Measurements from ENCODE around the gene GLB1L2. TPM values are rescaled to one million over a fixed set of nuclear protein-coding genes. Genes with fewer than 3 reads are reported as not detected.

Gene GLB1L2
- total RNA-seq, 1 donor from 2014 or later: 0.30 TPM

DNA sequence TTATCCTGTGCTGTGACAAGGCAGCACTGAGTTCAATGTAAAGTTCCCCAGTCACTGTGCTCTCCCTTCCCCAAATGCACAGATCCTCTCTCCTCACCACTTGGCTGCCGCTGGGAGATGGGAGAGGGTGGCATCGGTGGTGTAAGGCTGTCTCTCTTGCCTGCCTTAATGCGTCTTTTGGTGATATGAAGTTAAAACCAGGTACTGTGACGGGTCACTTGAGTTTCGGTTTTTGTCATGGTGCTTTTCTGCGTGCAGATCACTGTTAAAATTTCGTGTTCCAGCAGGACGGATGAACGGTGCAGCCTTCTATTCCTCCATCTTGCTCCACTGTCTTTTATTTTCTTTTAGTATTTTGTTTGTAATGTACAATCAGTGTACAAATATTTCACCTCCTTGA is 18.6 kb downstream of the GLB1L2 start:
- H3K4me3 ChIP-seq: no peak overlapping the region
- no peaks in the 10 kb centered on the region for H3K4me1 ChIP-seq
- no peaks in the 10 kb centered on the region for H3K36me3 ChIP-seq
- no peak for DNase-seq
- H3K9me3 ChIP-seq (replicated peaks): peaks cover 13% of the 10 kb centered on the region
- no peak overlapping the region for H3K27ac ChIP-seq (replicated peaks)
- H3K27me3 ChIP-seq (ENCODE audit: low read depth): peaks cover 47% of the 10 kb centered on the region
- TF ChIP-seq, protein P1, sequence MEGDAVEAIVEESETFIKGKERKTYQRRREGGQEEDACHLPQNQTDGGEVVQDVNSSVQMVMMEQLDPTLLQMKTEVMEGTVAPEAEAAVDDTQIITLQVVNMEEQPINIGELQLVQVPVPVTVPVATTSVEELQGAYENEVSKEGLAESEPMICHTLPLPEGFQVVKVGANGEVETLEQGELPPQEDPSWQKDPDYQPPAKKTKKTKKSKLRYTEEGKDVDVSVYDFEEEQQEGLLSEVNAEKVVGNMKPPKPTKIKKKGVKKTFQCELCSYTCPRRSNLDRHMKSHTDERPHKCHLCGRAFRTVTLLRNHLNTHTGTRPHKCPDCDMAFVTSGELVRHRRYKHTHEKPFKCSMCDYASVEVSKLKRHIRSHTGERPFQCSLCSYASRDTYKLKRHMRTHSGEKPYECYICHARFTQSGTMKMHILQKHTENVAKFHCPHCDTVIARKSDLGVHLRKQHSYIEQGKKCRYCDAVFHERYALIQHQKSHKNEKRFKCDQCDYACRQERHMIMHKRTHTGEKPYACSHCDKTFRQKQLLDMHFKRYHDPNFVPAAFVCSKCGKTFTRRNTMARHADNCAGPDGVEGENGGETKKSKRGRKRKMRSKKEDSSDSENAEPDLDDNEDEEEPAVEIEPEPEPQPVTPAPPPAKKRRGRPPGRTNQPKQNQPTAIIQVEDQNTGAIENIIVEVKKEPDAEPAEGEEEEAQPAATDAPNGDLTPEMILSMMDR (IDR thresholded peaks at IDR 0.05; ENCODE audit: borderline replicate concordance): no peak
- intact Hi-C loops (cut with micrococcal nuclease): no loop called here

DNA sequence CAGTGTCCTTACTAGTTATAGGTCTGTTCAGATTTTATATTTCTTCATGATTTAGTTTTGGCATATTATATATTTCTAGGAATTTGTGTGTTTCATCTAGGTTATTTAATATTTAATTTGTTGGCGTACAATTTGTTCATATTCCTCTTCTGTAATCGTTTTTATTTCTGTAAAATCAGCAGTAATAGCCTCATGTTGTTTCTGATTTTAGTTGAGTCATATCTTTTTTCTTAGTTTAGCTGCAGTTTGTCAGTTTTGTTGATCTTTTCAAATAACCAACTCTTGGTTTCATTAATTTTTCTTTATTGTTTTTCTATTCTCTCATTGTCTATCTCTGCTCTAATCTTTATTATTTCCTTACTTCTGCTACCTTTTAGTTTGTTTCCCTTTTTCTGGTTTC is 20.3 kb downstream of the GLB1L2 start:
- H3K27me3 ChIP-seq (ENCODE audit: low read depth): peaks cover 48% of the 10 kb centered on the region
- no peaks in the 10 kb centered on the region for H3K4me1 ChIP-seq

DNA sequence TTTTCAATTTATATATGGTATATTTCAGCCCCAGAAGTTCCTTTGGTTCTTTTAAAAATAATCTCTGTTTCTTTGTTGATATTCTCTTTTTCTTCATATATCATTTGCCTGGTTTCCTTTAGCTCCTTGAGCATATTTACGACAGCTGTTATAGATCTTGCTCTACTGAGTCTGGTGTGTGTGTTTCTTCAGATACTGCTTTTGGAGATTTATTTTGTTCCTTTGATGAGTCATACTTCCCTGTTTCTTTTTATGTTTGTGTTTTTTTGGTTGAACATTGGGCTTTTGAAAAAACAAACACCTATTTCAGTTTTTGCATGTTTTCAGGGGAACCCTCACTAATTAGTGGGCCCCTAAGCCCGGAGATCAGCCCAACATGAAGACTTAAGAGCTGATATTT is 23.3 kb downstream of the GLB1L2 start:
- intact Hi-C loops (cut with micrococcal nuclease): no loop called here
- Histone ChIP-seq H3K27ac (replicated peaks) (no peak overlapping the region), H3K4me1 (no peaks in the 10 kb centered on the region), H3K9me3 (replicated peaks) (peaks cover 13% of the 10 kb centered on the region), H3K4me3 (no peak overlapping the region), H3K27me3 (ENCODE audit: low read depth) (peaks cover 65% of the 10 kb centered on the region), H3K36me3 (no peaks in the 10 kb centered on the region)
- DNase-seq: no peak
- TF ChIP-seq, protein P1 (IDR thresholded peaks at IDR 0.05; ENCODE audit: borderline replicate concordance): no peak

More for the DNA sequence above, 20.3 kb downstream of the GLB1L2 start:
- TF ChIP-seq, protein P1 (IDR thresholded peaks at IDR 0.05; ENCODE audit: borderline replicate concordance): no peak
- Histone ChIP-seq H3K36me3 (no peaks in the 10 kb centered on the region), H3K27ac (replicated peaks) (no peak overlapping the region), H3K9me3 (replicated peaks) (peaks cover 13% of the 10 kb centered on the region), H3K4me3 (no peak overlapping the region)
- DNase-seq: no peak
- intact Hi-C loops (cut with micrococcal nuclease): no loop called here

GRCh38 chr11:134355656-134356055 is 23.9 kb downstream of the GLB1L2 start:
- H3K9me3 ChIP-seq (replicated peaks): peaks cover 13% of the 10 kb centered on the region
- intact Hi-C loops (cut with micrococcal nuclease): no loop called here

GRCh38 chr11:134356656-134357544 is 25.1 kb downstream of the GLB1L2 start:
- TF ChIP-seq, protein P1 (IDR thresholded peaks at IDR 0.05; ENCODE audit: borderline replicate concordance): no peak
- H3K27ac ChIP-seq (replicated peaks): no peak overlapping the region

More at GRCh38 chr11:134355656-134356055, 23.9 kb downstream of the GLB1L2 start:
- Histone ChIP-seq H3K4me3 (no peak overlapping the region), H3K4me1 (no peaks in the 10 kb centered on the region), H3K27ac (replicated peaks) (no peak overlapping the region), H3K36me3 (no peaks in the 10 kb centered on the region), H3K27me3 (ENCODE audit: low read depth) (peaks cover 68% of the 10 kb centered on the region)
- TF ChIP-seq, protein P1 (IDR thresholded peaks at IDR 0.05; ENCODE audit: borderline replicate concordance): no peak
- DNase-seq: no peak

More at GRCh38 chr11:134356656-134357544, 25.1 kb downstream of the GLB1L2 start:
- DNase-seq: no peak
- Histone ChIP-seq H3K9me3 (replicated peaks) (peaks cover 13% of the 10 kb centered on the region), H3K36me3 (no peaks in the 10 kb centered on the region), H3K4me1 (no peaks in the 10 kb centered on the region), H3K4me3 (no peak overlapping the region), H3K27me3 (ENCODE audit: low read depth) (peaks cover 80% of the 10 kb centered on the region)
- intact Hi-C loops (cut with micrococcal nuclease): no loop called here

Data from left ventricle myocardium inferior (tissue), 1 donor.